Dermis microvascular lymphatic vessel endothelial cell (primary cell): ENCODE results near the gene ZFYVE9. TPM values are rescaled to one million over a fixed set of nuclear protein-coding genes. Genes with fewer than 3 reads are reported as not detected.
"Not testable (repeated sequence)": the region's sequence is repeated elsewhere in the genome, so short reads cannot be mapped to it uniquely, and the experiment has no call there.

ENCODE experiments used
- DNase-seq, 2 donors: peaks; one replicate each; pipeline versions ENCODE4 v3.0.0 to v3.0.0-alpha.2; 2010; ENCODE audit warnings: low read depth in 2 of 2
- total RNA-seq: library from RNA; depleted of rRNA; stranded (reverse); fragments of >200 nt; gene quantifications from 2 replicates; pipeline ENCODE4 v1.2.1, GENCODE V29; 2014

The ZFYVE9 gene
- total RNA-seq, 1 donor from 2014 or later = 21.7 TPM

GRCh38 chr1:52369851-52370250, 228.0 kb downstream of the ZFYVE9 start:
- not testable (repeated sequence) for DNase-seq

- DNase-seq = no peak
Observed at GRCh38 chr1:52385376-52385775, 243.5 kb downstream of the ZFYVE9 start.

DNA sequence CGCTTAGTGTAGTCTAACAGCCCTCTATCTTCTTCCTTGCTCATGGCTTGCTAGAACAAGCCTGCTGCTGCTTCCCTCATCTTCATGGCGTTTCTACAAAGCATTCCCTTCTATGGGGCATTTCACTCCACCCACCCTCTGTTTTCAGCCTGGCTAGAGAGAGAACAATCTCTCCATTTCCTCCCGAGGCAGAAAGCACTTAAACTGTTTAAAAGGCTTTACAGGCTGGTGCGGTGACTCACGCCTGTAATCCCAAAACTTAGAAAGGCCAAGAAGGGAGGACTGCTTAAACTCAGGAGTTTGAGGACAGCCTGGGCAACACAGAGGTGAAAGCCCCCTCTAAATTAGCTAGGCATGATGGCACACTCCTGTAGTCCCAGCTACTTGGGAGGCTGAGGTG, 244.6 kb downstream of the ZFYVE9 start:
- no peak for DNase-seq

- no peak for DNase-seq
Observed at GRCh38 chr1:52393174-52393573, 251.3 kb downstream of the ZFYVE9 start.

Other genes starting within 250 kb of the ZFYVE9 start
- 2.1 and 4.0 TPM in 2 replicates for gene RAB3B, start 151.4 kb upstream of the ZFYVE9 start, total RNA-seq
- gene KTI12, start 108.3 kb upstream of the ZFYVE9 start, total RNA-seq = 8.3 and 11.8 TPM in 2 replicates
- 20.2 and 20.3 TPM in 2 replicates for gene TXNDC12, start 86.9 kb upstream of the ZFYVE9 start, total RNA-seq
- 27.4 and 29.9 TPM in 2 replicates for gene BTF3L4, start 85.8 kb upstream of the ZFYVE9 start, total RNA-seq
- gene CC2D1B, start 224.1 kb downstream of the ZFYVE9 start, total RNA-seq = 16.3 and 23.9 TPM in 2 replicates